Endothelial cell of umbilical vein (primary cell): ENCODE results near the gene ERICH6B. TPM values are rescaled to one million over a fixed set of nuclear protein-coding genes. Genes with fewer than 3 reads are reported as not detected.

ENCODE experiments used
- BruUV-seq: library from RNA; stranded (reverse); fragments of 400-500 nt; replicated peaks from 2 replicates; lab custom pipeline; 2021; lab: Mats Ljungman, UMichigan
- CTCF ChIA-PET: fragments of 300-600, 350-600 bp; sonication (Branson Sonifier 250); formaldehyde crosslinking; loops from one replicate; lab custom pipeline; 2021; ENCODE audit warnings: antibody characterized with exemption, inconsistent platforms; lab: Charles Lee
- POLR2A ChIA-PET: fragments of 300-600, 350-600 bp; sonication (Branson Sonifier 250); formaldehyde crosslinking; loops from one replicate; lab custom pipeline; 2021; ENCODE audit warnings: antibody characterized with exemption, inconsistent platforms; lab: Charles Lee
- DNase-seq: peaks from one replicate; pipeline ENCODE4 v3.0.0-alpha.2; 2011; ENCODE audit warnings: low read depth, low spot score
- FAIRE-seq: peaks from 2 replicates; lab custom pipeline; 2011; peaks lifted over from hg19 to GRCh38; lab: Jason Lieb, UNC
- H2AFZ ChIP-seq: 2 replicates; pipeline ENCODE4 v1.6.0; 2012; ENCODE audit warnings: low read depth, low read length, control low read depth, inconsistent platforms
- H3K27ac ChIP-seq: 2 replicates; pipeline ENCODE4 v1.5.1; 2011; ENCODE audit warnings: low read depth, mild to moderate bottlenecking, control low read depth, low read length, moderate library complexity; ENCODE audit not compliant: insufficient read depth
- H3K27me3 ChIP-seq, 2 experiments: 2 replicates each; pipeline versions ENCODE4 v1.6.0 to v1.6.1; 2011; ENCODE audit warnings: low read length in 2 of 2, mixed read lengths in 1 of 2; ENCODE audit not compliant: control insufficient read depth in 2 of 2, insufficient read depth in 2 of 2
- H3K36me3 ChIP-seq, 2 experiments: 2 replicates in 1 of 2; 3 replicates in 1 of 2; pipeline ENCODE4 v1.5.1; 2011; ENCODE audit warnings: low read length in 2 of 2, mild to moderate bottlenecking in 1 of 2, moderate library complexity in 1 of 2; ENCODE audit not compliant: control insufficient read depth in 2 of 2, insufficient read depth in 2 of 2; ENCODE audit errors: extremely low read depth in 1 of 2
- H3K4me1 ChIP-seq: 3 replicates; pipeline ENCODE4 v1.5.1; 2011; ENCODE audit warnings: mild to moderate bottlenecking, low read length; ENCODE audit not compliant: control insufficient read depth, insufficient read depth; ENCODE audit errors: extremely low read depth
- H3K4me2 ChIP-seq: 2 replicates; pipeline ENCODE4 v1.6.1; 2011; ENCODE audit warnings: low read length, control low read depth, mixed read lengths; ENCODE audit not compliant: insufficient read depth
- H3K4me3 ChIP-seq, 3 experiments: fragments of 200-600 bp in 1 of 3; sonication (generic), shearing (Covaris generic) in 1 of 3; replicated peaks in 1 of 3; 2 replicates each; pipeline ENCODE4 v1.5.1; 2011 to 2016; ENCODE audit warnings: control low read depth in 3 of 3, low read length in 3 of 3, mild to moderate bottlenecking in 2 of 3, inconsistent platforms in 1 of 3, low read depth in 1 of 3, moderate library complexity in 1 of 3; ENCODE audit not compliant: insufficient read depth in 1 of 3
- H3K79me2 ChIP-seq: 2 replicates; pipeline ENCODE4 v1.6.0; 2012; ENCODE audit warnings: low read length, inconsistent platforms; ENCODE audit not compliant: control insufficient read depth, insufficient read depth
- H3K9ac ChIP-seq: replicated peaks from 2 replicates; pipeline ENCODE3; 2011; ENCODE audit warnings: low read length, control low read depth; ENCODE audit not compliant: insufficient read depth; ENCODE audit errors: extremely low read depth
- H3K9me1 ChIP-seq: replicated peaks from 3 replicates; pipeline ENCODE4 v1.6.0; 2011; ENCODE audit warnings: mild to moderate bottlenecking, low read length; ENCODE audit not compliant: control insufficient read depth, insufficient read depth; ENCODE audit errors: extremely low read depth
- H3K9me3 ChIP-seq: replicated peaks from 2 replicates; pipeline ENCODE4 v1.5.1; 2012; ENCODE audit warnings: low read length, inconsistent platforms; ENCODE audit not compliant: control insufficient read depth, insufficient read depth
- H4K20me1 ChIP-seq: replicated peaks from 2 replicates; pipeline ENCODE3; 2011; ENCODE audit warnings: mild to moderate bottlenecking, low read length; ENCODE audit not compliant: control insufficient read depth, insufficient read depth; ENCODE audit errors: extremely low read depth
- EZH2 ChIP-seq: IDR thresholded peaks from 2 replicates; pipeline ENCODE4 v1.6.1; 2012; ENCODE audit warnings: borderline replicate concordance, low read depth, mild to moderate bottlenecking, moderate library complexity, low read length, inconsistent platforms; ENCODE audit not compliant: severe bottlenecking
- FOS ChIP-seq: IDR thresholded peaks from 2 replicates; pipeline ENCODE4 v1.6.1; 2011; ENCODE audit warnings: mild to moderate bottlenecking, low read length, moderate library complexity, borderline replicate concordance; ENCODE audit not compliant: insufficient read depth
- GATA2 ChIP-seq: IDR thresholded peaks from 2 replicates; pipeline ENCODE4 v1.7.0; 2011; ENCODE audit warnings: low read depth, mild to moderate bottlenecking, moderate library complexity, mixed read lengths, low read length; ENCODE audit not compliant: insufficient read length, insufficient read depth
- JUN ChIP-seq: IDR thresholded peaks from 2 replicates; pipeline ENCODE4 v1.6.1; 2011; ENCODE audit warnings: borderline replicate concordance, low read depth; ENCODE audit not compliant: insufficient read length, insufficient read depth
- MYC ChIP-seq: IDR thresholded peaks from one replicate; pipeline ENCODE4 v1.6.1; 2011; ENCODE audit warnings: mild to moderate bottlenecking, low read depth, low read length
- POLR2A ChIP-seq: IDR thresholded peaks from 2 replicates; pipeline ENCODE4 v1.6.1; 2012; ENCODE audit warnings: low read depth, mild to moderate bottlenecking, control low read depth, low read length
- POLR2AphosphoS5 ChIP-seq: IDR thresholded peaks from 2 replicates; pipeline ENCODE4 v1.6.1; 2012; ENCODE audit warnings: low read depth, mild to moderate bottlenecking, control low read depth, low read length, moderate library complexity; ENCODE audit not compliant: insufficient read depth
- dilution Hi-C: fragments of 300-500 bp; cut with MboI; formaldehyde crosslinking; loops from one replicate; pipeline ENCODE4 v1.15.0; 2019; ENCODE audit warnings: low sequenced_read_pairs; ENCODE audit not compliant: extremely low pct_ligation_motif_present
- intact Hi-C: fragments of 100-400 bp; cut with micrococcal nuclease; formaldehyde crosslinking; loops from one replicate; pipeline ENCODE4 v1.10.0; 2022
- polyA plus RNA-seq, 4 experiments: library from polyadenylated mRNA; depleted of rRNA in 3 of 4; stranded (reverse) in 3 of 4; unstranded in 1 of 4; fragments of >200 nt; gene quantifications; 2 replicates each; pipeline versions ENCODE4 v1.2.1 to v1.2.3, GENCODE V29; 2011 to 2012; ENCODE audit warnings: missing spikeins in 1 of 4
- small RNA-seq: library from RNA; depleted of rRNA; stranded (forward); fragments of <200 nt; gene quantifications from one replicate; pipeline ENCODE3, GENCODE V24; 2012; ENCODE audit warnings: low replicate concordance, low read depth; ENCODE audit not compliant: insufficient read depth, insufficient read length
- total RNA-seq: library from RNA; stranded (reverse); gene quantifications from 2 replicates; pipeline ENCODE4 v1.2.3, GENCODE V29; 2021
- TF ChIP-seq, protein P1 (sequence below): IDR thresholded peaks from 2 replicates; pipeline ENCODE4 v1.6.1; 2011; ENCODE audit not compliant: insufficient read depth, insufficient read length
- TF ChIP-seq, protein P2 (sequence below), 2 donors: IDR thresholded peaks; 1 replicate in 1 of 2; 2 replicates in 1 of 2; pipeline ENCODE4 v1.5.1; 2011; ENCODE audit warnings: low read length in 2 of 2, mild to moderate bottlenecking in 2 of 2, moderate library complexity in 2 of 2, control low read depth in 1 of 2, inconsistent platforms in 1 of 2, low read depth in 1 of 2; ENCODE audit not compliant: insufficient read depth in 1 of 2; ENCODE audit errors: extremely low read depth in 1 of 2

The ERICH6B gene
- total and polyA plus RNA-seq, 2 donors (not counting 3 experiments of a cell fraction or from before 2014, with no cell fraction given), result not detected

DNA sequence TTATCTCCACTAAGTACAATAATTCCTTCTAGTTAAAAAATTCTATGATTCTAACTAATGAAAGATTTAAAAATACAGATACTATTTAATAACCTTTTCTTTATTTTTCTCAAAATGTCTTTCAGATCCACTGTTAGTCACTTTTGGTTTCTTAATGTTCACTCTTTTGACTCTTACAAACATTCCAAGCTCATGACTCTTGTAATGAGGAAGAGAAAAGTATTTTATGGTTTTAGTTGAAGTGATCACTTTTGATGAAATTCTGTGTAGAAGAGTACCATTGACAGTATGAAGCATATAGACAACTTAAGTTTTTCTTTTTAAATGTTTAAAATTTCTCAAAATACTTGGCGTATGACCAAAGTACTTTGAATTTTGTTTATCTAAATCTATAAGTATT, 123.0 kb downstream of the ERICH6B start:
- Histone ChIP-seq H3K36me3 (peaks cover 8 to 21% of the 10 kb centered on the region in 2 experiments), H4K20me1 (no peaks in the 10 kb centered on the region), H3K27ac (no peak overlapping the region), H3K9me3 (no peaks in the 10 kb centered on the region), H3K4me1 (no peaks in the 10 kb centered on the region), H3K4me3 (no peak overlapping the region), H3K9ac (no peak overlapping the region), H2AFZ (no peak overlapping the region), H3K79me2 (no peaks in the 10 kb centered on the region), H3K9me1 (no peaks in the 10 kb centered on the region), H3K4me2 (no peak overlapping the region), H3K27me3 (no peaks in the 10 kb centered on the region)
- intact Hi-C loops (no loop called here), dilution Hi-C loops (no loop called here)
- TF ChIP-seq EZH2 (no peak), POLR2A (no peak), MYC (no peak), FOS (no peak), GATA2 (no peak), POLR2AphosphoS5 (no peak), JUN (no peak)
- TF ChIP-seq, protein P1, sequence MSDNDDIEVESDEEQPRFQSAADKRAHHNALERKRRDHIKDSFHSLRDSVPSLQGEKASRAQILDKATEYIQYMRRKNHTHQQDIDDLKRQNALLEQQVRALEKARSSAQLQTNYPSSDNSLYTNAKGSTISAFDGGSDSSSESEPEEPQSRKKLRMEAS, result no peak
- TF ChIP-seq, protein P2, sequence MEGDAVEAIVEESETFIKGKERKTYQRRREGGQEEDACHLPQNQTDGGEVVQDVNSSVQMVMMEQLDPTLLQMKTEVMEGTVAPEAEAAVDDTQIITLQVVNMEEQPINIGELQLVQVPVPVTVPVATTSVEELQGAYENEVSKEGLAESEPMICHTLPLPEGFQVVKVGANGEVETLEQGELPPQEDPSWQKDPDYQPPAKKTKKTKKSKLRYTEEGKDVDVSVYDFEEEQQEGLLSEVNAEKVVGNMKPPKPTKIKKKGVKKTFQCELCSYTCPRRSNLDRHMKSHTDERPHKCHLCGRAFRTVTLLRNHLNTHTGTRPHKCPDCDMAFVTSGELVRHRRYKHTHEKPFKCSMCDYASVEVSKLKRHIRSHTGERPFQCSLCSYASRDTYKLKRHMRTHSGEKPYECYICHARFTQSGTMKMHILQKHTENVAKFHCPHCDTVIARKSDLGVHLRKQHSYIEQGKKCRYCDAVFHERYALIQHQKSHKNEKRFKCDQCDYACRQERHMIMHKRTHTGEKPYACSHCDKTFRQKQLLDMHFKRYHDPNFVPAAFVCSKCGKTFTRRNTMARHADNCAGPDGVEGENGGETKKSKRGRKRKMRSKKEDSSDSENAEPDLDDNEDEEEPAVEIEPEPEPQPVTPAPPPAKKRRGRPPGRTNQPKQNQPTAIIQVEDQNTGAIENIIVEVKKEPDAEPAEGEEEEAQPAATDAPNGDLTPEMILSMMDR (IDR thresholded peaks at IDR 0.05; ENCODE audit: extremely low read depth in 1 of 2, insufficient read depth in 1 of 2, low read depth in 1 of 2, low read length in 2 of 2), result no peak
- no peak for DNase-seq
- BruUV-seq, result no TSS peak
- FAIRE-seq, result no peak
- CTCF ChIA-PET, result interaction anchor here (1.2 to 3.0 kb wide), 3 partner anchors 10 to 121 kb away, joined by 3 to 11 read pairs (median 5); no protein-coding TSS in a partner anchor
- POLR2A ChIA-PET, result no interaction called here

Small RNA genes lying within 50 kb of the gene (small RNA-seq; reads per million reads assigned to genes)
- gene RNA5SP27 (not detected), gene TIMM9P3 (not detected)

Other genes starting within 250 kb of the ERICH6B start
- gene SLC25A30, start 197.4 kb downstream of the ERICH6B start, total RNA-seq, result 27.0 and 28.9 TPM in 2 replicates
- 12.2 and 13.3 TPM in 2 replicates for gene SLC25A30, start 197.4 kb downstream of the ERICH6B start, polyA plus RNA-seq
- 27.0 and 28.7 TPM in 2 replicates for gene COG3, start 150.8 kb downstream of the ERICH6B start, total RNA-seq
- 17.4 and 18.9 TPM in 2 replicates for gene COG3, start 150.8 kb downstream of the ERICH6B start, polyA plus RNA-seq
- not detected in 2 replicates for gene CBY2, start 86.6 kb upstream of the ERICH6B start, total RNA-seq
- not detected in 2 replicates for gene CBY2, start 86.6 kb upstream of the ERICH6B start, polyA plus RNA-seq
- not detected in 2 replicates for gene SIAH3, start 236.0 kb upstream of the ERICH6B start, total RNA-seq
- gene SIAH3, start 236.0 kb upstream of the ERICH6B start, polyA plus RNA-seq, result 0.02 and 0.03 TPM in 2 replicates